GM18951 (cell line): ENCODE measurements around the gene KCNJ16.

Experiments used
- POLR2A ChIP-seq: IDR thresholded peaks from 4 replicates; pipeline ENCODE4 v1.6.1; 2011; ENCODE audit warnings: mild to moderate bottlenecking; ENCODE audit not compliant: insufficient read length, insufficient read depth; ENCODE audit errors: extremely low read depth
- in situ Hi-C: fragments of 300-500 bp; cut with MboI; formaldehyde crosslinking; loops from one replicate; pipeline ENCODE4 v1.12.0; 2022; ENCODE audit warnings: low sequenced_read_pairs, mixed read lengths, inconsistent platforms; ENCODE audit not compliant: unreplicated experiment

Gene KCNJ16

DNA sequence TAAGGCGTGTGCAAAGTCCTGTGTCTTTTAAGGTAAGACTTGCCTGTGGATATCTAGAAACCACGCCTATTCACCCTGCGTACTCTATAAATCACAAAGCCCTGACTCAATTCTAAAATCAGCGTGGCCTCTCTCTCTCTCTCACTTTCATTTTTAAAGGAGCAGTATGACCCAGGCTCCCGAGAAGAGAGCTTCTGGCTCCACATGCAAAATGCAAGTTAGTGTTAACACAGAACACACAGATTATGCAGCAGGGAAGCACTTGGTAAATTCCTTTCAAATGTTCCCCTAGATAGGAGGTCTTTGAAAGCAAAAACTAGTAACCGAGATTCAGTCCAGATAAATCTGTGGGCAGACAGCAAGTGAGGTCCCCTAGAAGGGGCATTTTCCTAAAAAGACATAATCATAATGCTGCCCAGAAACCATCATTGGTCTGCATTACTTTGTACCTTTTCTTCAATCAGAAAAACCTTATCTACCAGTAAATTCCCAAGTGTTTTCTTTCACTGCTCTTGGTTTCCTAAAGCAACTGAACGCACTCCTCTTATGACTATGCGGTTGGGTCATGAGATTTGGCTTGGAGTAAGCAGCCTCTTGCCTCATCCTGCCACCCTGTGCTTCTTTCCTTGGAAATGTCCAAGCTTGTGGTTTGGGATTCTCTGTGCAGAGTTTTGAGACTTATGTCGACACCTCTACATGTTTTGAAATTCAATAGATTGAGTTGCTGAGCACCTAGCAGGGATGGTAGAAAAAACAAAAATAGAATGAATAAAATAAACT lies 62.6 kb downstream of the KCNJ16 start:
- no peak for TF ChIP-seq POLR2A
- in situ Hi-C loops = no loop called here

DNA sequence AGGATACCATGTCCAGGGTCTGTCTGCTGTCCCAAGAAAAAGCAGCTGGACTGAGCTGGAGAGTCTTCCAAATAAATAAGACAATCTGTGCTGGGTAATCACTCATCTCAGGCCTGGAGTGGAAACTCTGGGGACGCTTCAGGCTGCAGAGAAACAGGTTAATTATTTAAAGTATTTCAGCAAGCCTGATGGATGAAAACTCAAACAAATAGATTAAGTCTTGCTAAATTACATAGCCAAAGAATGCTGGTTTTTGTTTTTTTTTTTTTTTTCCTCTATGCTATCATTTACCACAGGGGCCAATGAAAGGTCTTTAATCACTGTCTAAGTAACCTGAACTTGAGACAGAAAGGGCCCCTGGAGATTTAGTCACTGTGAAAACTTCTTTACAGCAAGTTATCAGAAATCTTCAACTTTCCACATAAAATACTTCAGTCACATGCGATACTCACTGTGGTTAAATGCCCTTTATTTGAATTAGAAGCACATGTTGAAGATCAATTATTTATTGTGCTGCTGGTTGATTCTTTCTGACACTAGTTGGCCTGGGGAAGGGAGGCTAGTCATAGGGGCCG lies 63.4 kb downstream of the KCNJ16 start:
- in situ Hi-C loops = no loop called here
- no peak for TF ChIP-seq POLR2A

DNA sequence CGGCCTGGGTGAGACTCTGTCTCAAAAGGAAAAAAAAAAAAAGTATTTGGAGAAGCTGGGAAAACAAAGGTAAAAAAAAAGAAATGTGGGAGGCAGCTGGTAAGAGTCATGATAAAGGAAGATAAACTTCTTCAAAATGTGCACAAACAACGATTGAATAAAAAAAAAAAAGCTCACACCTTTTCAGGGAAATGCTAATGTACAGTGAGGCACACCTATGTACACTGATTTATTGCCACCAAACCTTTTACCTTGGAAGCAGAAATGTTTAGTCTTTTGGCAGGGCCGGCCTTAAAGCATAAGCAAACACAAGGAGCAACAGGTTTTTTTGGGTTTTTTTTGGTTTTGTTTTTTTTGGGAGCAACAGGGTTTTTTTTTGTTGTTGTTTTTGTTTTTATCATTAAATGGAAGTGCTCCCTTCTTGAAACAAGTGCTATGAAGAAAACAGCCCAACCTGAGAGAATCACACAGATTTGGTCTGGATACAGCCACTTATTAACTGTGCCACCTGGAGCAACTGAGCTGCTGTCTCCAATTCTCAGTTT lies 64.5 kb downstream of the KCNJ16 start:
- in situ Hi-C loops = no loop called here

DNA sequence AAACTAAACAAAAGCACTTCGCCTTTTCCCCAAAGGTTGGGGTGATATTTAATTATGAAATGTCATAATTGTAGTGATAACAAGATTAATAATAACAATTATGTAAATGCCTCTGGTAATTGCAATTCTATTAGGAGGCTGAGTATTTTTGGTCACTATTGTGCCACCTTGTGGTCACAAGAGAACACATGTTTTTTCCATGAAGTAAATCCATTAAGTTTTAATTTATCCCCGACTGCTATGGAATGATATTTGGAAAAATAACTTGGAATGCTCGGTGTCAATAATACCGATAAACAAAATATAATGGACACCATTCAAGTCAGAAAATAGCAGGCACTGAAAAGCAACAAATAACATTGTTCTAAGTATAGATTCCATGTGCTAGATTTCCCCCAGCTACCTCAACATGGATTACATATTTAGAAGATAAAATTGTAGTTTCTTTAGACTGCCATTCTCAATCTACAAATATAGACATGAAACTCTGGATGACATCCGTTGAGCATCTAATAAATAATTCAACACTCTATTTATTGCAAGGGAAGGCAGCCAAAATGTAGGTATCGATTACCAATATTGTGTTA lies 69.3 kb downstream of the KCNJ16 start:
- TF ChIP-seq POLR2A = no peak
- in situ Hi-C loops = loop anchor here (10.0 kb wide), 1 partner anchor 580 kb away; no protein-coding TSS in a partner anchor

More for the DNA sequence above, 64.5 kb downstream of the KCNJ16 start:
- no peak for TF ChIP-seq POLR2A

DNA sequence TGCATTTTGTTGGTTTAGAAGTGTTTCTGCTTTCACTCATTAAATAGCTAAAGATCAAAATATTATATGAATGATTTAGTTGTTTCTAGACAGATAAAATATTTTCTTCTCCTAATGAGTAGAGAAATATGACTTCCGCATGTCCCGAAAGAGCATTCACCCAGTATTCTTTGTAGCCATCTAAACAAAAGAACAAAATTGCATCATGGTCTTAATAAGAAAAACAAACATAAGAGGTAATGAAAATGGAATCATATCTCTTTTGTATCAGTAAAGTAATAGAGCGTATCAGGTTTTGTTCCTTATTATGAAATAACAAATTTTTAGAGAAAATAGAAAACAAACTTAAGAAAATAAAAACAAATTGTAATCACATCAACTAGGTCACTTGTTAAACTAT lies 78.2 kb downstream of the KCNJ16 start:
- in situ Hi-C loops = no loop called here
- no peak for TF ChIP-seq POLR2A

DNA sequence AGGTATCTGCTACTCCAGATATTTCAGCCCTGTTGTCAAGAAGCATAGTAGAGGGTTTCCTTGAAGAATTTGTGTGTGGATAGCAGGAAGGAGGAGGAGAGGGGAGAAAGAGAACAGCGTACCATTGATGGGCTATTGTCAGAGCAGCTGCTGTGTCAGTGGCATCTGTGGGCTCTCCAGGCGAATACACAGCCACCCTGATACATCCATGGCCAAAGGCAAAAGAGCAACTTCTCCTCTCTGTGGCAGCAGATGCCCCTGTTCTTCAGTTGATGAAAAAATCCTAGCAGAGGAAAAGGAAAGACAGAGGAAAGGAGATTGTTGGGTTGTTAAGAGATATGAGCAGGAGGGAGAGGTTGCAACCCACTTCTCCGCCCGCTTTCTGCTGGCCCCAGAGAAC lies 82.1 kb downstream of the KCNJ16 start:
- in situ Hi-C loops = no loop called here
- no peak for TF ChIP-seq POLR2A

DNA sequence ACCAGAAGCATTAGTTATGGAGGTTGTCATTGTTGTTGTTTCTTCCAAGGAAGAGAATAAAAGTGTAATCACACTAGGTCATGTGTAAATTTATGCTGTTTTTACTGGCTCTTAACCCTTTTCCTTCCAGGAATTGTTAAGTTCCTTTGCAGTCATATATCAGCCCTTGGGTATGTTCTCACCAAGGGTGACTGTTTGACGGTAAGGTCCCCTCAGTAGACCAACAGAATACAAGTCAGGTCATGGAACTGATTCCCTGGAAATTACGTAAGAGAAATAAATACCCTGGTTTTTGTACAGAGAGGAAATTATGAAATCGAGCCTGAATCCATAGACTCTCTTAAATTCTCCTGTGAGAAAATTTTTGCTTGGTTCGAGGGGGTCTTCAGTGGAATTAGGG lies 83.2 kb downstream of the KCNJ16 start:
- in situ Hi-C loops = no loop called here
- no peak for TF ChIP-seq POLR2A

DNA sequence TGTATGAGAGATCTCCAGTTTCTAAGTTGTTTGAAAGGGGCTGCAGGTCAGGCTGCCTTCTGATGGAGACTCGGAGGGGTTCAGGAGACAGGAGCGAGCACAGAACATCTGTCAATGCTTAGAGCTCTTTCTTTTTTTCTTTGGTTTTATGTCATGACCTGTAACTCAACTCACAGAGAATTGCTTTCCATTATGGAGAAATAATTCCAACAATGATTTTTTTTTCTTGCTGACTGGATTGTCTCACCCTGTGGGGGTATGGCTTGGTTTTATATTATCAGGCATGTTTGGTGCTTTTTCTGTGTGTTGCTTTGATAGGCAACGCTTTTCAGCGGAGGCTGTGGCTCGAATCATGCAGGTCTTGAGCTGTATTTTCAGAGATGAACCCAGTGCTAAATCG lies 83.6 kb downstream of the KCNJ16 start:
- TF ChIP-seq POLR2A = no peak
- in situ Hi-C loops = no loop called here

DNA sequence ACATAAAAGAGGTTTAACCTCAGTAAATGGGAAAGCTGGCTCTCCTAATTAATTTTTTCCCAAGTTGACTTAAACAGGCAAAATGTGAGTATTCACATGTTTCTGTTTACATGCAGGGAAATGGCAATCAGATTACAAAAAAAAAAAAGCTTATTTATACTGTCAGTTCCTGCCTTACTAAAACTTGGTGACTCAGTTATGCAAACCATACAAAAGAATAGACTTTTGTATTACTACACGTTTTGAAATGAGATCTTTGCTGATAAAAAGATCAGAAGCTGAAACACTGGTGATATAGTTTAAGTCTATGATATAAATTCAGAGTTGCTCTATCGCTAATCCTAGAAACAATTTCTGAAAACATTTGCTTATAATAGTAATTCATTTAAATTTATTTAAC lies 85.0 kb downstream of the KCNJ16 start:
- TF ChIP-seq POLR2A = no peak
- in situ Hi-C loops = no loop called here

DNA sequence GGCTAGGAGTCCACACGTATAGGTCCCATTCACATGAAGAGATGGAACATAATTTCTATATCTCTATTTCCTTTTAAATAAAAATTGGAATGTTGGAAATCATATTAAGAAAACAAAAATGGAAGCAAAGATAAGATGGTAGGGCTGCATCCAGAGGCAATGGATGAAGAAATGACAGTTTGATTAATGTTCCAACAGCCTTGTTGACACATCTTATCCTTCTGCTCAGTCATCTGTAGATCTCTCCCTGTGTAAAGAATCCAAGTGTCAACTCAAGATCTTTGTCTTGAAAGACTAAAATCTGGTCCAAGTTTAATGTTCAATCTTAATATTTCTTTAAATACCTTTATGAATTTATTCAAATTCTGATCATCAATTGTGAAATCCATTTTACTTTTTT lies 86.5 kb downstream of the KCNJ16 start:
- in situ Hi-C loops = no loop called here
- no peak for TF ChIP-seq POLR2A

DNA sequence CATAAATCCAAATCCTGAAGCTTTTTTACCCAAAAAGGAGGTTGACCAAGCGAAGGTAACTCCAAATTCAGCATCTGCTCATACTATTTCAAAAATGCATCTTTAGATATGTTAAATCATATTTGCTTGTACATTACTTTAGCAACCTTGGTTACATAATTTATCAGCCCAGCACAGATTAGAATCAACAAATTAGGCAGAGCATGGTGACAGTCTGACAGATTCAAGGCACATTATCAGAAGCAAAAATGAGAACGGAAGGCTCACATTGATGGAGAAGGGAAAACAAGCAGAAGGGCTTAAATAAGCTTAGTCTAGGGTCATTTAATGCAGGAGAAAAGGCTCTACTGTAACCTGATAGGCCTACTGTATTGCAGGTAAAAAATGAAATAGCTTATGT lies 90.4 kb downstream of the KCNJ16 start:
- no peak for TF ChIP-seq POLR2A
- in situ Hi-C loops = no loop called here

DNA sequence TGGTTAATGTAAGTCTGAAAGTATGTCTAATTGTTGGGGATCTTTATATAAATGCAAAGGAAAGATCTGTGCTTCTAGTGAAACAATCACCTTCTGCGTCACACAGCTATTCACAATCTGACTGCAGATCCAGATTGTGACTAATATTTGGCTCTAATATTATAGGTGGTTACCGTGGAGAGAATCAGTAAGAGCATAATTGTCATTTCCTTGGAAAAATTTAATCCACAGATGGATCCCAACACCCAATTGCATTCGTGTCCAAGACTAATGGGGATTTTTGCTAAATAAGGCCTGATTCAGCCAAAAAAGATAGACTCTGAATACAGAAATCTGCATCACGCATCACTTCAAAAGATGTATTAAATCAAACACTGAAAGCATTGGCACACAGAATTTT lies 91.6 kb downstream of the KCNJ16 start:
- no peak for TF ChIP-seq POLR2A
- in situ Hi-C loops = no loop called here

DNA sequence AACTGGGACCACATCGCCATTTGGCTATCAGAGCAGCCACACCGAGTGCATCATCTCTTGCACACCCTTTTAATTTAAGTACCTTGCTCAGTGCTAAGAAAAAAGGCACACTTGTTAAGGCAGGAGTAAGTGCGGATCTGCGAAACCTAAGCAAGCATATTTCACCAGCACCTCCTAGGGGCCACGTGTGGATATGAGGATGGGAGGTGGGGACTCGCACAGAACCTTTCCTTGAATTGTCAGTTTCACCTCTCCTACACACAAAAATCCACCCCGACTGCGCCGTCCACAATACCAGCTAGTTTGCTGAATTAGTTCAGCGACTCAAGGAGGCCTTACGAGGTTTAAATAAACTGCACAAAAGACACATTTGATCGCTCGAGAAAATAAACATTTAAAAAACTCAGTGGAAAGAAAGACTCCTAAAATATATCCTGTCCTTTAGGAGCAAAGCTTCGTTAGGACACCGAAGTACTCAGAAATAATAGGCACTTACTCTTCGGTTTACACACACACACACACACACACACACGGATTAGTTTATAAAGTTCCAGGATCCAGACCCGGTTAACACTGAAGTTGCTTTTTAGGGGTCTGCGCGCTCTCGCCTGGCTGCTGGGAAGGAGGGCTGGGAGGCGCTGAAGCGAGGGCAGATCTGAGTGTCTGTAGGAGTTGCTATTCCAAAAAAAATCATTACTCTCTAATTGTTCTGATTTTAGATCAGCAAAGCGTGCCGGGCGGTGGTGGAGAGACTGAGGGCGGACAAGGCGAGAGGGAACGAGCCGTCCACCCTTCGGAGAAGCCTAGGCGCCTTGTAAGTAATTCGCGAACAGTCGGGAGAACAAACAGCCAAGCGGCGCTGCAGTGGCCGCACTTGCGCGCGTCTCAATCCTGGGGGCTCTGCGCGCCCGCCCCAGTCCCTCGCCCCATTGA lies 93.3 kb downstream of the KCNJ16 start:
- no peak for TF ChIP-seq POLR2A
- in situ Hi-C loops = no loop called here
